Activated T-helper 9 cell treated with anti-CD3 and anti-CD28 coated beads, Interleukin-2, amount 50 U/mL, for 16 hours (primary cell): Measurements from ENCODE around the gene AGMO.

ENCODE experiments used
- DNase-seq: peaks from one replicate; pipeline ENCODE4 v3.0.0-alpha.2; 2020; ENCODE audit warnings: low read depth

Gene AGMO

DNA sequence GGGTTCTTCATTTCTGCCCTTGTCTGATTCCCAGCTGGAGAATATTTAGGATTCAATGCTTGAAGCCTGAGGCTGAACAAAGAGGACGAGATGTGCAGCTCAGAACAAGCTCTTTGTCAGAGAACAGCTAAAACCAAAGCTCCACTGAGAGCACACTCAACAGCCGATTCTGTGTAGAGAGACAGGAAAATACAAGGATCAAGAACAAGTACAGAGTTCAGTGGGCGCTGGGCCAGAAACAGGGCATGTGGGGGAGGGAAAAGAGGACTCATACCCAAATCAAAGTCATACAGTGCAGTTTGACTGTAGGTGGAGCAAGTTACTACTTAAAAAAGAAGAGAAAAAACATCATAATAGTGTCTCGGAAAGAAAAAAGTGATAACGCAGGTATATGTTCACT is at the start of gene AGMO:
AGMO (minus strand) TSS at position 181 of the 400 bp plus-strand sequence.
- DNase-seq, result no peak

DNA sequence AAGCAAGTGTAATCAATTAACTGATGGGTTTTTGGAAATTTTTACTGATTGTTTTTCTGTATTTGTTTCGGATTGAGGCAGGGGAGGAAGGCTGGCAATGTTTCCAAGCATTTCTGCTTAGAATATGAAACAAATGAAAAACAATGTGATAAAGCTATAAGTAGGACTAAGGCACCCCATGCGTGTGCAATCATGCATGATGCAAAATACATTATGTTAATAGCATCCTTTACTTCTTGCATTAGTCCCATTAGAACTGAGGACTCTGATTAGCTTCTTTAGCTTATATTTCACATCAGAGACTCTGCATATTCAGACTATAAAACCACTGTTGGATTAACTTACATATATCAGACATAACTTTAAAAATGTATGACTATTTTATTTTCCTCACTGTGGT is 48.7 kb upstream of the AGMO start:
- DNase-seq, result no peak

DNA sequence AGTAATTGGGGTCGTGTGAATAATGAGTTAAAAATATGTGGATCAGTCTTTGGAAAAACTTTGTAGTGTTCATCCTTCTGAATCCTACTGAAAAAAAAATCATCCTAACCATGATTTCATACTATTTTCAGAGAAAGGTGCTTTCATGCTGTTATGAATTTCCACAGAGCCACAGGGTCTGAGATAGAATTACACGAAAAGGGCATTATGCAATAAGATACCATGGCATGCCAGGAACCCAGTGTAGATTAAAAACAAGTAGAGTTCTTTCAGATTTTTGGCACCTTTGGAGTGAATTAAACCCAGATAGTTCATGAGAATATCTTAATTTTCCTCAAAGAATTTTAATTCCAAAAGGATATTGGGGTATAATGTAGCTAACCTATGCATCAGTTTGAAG is 47.5 kb upstream of the AGMO start:
- DNase-seq, result no peak

DNA sequence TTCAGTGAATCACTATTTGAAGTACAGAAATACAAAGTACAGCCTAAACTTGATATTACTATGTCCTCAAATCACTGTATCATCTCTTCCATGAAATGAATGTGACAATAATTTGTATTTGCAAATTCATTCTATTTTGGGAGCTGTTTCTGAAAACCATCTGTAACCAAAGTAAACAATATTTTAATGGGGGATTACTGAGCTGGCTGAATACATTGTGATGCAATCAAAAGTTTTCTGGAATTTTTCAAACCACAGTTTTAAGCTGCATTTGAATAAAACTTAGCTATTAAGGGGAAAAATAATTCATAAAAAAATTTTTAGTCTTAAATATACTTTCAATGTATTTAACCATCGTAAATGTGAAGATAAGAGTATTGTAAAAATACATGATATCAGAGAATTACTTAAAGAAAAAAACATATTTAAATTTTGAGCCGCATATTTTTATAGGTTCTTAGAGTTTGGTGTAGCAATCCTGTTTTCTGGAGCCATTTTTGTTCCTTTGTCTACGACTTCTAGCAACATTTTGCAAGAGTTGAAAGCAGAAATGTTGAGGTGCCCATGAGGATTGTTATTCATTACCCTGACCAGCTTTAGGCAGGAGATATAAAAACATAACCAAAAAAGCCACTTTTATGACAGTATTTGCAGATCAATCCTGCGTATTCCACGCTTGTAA is 45.9 kb upstream of the AGMO start:
- DNase-seq, result no peak

DNA sequence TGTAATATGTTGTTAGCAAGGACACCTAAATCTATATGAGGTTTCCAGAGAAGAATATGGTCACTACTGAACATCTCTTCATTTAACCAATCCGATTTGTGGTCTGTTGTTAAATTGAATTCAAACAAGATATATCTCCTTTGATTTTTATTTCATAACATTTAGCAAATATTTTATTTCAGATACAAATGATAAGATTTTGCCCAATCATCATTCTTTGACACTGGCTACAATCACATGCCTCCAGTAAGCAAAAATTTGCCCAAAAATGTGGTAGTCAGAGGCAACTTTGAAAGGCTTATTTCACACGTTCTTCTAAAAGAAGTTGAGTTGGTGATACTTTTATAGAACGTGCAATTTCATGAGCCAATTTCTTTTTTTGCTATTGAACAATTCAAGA is 44.7 kb upstream of the AGMO start:
- no peak for DNase-seq

DNA sequence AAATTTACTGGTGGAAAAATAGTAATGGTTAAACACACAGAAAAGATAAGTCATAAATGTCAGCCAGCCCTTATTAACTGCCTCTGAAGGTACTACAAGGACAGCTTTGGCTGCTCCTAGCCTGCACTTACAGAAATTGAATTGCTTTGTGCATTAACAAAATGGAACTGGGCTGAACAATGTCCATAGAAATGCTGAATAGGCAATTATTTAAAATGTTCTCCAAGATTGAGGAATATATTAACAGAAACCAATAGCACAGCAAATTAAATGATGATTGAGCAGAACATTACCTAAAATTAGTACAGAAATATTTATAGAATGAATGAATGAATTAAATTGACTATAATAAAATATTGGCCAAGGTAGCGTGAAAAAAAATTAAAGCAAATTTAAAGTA is 42.4 kb upstream of the AGMO start:
- no peak for DNase-seq

DNA sequence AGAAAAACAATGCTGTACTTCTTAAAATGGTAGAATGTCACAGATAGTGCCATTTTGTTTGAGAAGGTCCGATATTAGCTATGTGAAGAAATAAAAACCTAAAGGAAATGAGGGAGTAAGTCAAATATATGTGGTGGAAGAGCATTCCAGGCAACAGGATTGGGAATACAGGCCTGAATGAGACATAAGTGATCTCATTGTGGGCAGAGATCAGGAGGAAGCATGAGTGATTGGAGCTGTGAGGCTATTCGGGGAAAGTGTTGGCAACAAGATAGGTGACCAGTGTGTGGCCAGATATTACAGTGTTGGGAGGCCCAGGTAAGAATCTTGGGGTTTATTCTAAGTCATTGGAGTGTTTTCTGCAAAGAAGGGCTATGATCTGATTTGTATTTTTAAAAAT is 41.3 kb upstream of the AGMO start:
- DNase-seq, result no peak

DNA sequence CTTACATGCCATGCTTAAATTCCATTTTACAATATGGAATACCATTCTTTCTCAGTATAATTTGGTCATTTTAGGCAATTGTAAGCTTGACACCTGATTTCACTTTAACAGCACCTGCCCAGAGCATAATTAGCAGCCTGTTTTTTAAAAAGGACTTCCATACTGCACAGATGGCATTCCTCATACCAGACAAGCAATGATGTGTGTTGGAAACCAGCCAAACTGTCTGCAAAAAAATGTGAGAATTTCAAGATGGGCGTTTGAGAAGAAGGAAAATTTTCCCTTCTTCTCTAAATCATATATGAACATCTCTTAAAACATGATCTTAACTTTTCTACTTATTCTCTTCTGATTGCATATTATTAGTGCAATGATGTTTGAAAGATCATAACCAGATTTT is 40.4 kb upstream of the AGMO start:
- DNase-seq, result no peak

DNA sequence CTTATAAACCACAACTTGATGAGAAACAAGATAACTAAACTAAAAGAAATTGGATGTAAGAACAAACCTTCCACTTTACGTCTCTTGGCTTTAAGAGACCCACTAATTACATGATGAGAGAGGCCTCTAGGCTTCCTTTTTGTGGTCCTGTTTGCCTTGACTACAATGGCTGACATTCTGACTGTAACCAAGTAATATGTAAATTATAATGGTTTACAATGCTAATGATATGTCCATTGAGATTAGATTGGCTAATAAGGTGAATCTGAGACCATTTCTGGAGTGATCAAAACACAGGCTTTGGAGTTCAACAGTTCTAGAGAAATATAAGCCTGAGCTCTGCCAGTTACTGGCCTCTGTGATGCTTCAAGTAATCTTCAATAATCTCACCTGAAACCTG is 39.4 kb upstream of the AGMO start:
- DNase-seq, result no peak

DNA sequence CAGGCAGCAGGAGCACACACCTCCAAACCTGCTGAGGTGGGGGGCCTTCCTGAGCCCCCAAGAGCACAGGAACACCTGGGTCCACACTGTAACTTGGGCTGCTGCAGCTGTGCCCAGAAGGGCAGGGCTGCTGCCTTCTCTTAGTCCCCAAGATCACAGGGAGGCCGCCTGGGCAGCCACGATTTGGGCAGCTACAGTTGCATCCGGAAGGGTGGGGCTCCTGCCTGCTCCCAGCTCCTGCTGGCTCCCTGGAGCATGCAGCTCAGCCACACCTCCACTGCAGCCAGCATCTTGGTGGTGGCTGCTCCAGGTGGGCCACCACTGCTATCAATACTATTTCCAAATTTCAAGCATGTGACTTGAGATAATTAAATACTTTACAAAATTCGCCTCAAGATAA is 38.5 kb upstream of the AGMO start:
- no peak for DNase-seq

DNA sequence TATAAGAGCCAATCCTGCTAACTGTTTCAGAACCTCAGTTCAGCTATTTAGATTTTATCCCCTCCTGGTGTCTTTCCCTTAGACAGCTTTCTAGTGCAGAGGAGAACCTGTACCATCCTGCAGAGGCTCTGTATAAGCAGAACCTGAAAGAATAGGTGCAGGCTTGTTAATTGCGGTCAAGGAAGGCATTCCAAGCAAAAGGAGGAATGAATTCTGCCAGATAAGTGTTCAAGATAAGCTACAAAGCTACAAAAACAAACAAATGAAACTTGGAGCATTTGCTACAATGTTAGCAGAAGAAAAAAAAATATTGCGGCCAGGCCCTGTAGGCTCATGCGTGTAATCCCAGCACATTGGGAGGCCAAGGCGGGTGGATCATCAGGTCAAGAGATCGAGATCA is 32.6 kb upstream of the AGMO start:
- DNase-seq, result no peak

DNA sequence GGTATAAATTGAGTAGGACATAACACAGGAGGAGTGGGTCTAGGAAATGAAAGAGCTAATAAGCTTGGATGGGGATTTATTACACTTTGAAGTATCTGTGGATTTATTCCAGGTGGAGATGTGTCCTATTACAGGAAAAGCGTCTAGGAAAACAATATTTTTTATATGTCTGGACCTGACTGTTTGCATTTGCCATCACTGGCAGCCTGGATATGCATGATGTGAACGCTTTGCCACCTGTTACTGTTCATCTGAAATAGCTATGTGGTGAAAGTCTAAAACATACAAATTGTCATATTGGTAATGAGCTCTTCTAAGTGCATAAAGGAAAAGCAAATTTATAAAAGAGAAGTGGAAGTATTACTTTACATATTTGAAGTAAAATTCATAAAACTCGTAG is 31.6 kb upstream of the AGMO start:
- no peak for DNase-seq

DNA sequence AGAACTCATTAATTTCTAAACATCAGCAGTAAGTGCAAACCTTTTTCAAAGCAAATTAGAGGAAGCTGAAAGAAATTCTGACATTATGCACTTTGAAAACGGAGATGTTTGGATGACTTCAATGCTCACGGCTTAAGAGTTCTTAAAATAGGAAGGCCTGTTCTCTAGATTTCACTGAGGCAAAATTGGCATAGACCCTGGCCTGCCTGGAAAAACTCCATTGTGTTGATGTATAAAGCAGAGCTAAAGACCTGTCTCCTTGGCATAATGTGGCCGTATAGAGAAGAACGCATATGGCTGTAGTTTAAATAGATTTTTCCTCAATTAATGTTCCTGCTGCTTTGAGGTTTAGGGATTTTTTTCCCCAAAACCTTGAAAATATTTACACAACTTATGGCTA is 24.5 kb upstream of the AGMO start:
- no peak for DNase-seq

DNA sequence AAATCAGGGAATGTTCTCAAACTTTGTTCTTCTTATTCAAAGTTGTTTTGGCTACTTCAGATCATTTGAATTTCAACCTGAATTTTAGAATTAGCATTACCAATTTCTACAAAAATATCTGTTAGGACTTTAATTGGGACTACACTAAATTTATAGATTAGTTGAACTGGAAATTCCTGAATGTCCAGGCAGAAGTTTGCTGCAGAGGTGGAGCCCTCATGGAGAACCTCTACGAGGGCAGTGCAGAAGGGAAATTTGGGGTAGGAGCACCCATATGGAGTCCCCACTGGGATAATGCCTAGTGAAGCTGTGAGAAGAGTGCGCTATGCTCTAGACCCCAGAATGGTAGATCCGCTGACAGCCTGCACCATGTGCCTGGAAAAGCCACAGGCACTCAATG is 22.8 kb upstream of the AGMO start:
- DNase-seq, result no peak

DNA sequence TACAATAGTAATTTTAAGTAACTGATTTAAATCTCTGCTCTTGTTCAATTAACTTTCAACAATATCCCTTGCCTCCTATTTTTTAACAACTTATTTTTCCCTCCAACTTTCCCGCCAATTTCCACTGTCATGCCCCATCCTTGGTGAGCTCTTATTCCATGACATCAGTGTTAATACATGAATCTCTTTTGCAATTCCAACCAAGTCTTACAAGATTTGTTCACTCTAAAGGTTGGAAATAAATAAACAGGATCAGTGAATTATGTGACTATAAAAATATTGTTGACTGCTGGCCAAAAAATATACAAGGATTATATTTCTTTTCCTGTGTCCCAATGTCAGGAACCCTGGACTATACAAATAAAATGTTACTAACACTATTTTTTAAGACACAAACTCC is 21.0 kb upstream of the AGMO start:
- no peak for DNase-seq

DNA sequence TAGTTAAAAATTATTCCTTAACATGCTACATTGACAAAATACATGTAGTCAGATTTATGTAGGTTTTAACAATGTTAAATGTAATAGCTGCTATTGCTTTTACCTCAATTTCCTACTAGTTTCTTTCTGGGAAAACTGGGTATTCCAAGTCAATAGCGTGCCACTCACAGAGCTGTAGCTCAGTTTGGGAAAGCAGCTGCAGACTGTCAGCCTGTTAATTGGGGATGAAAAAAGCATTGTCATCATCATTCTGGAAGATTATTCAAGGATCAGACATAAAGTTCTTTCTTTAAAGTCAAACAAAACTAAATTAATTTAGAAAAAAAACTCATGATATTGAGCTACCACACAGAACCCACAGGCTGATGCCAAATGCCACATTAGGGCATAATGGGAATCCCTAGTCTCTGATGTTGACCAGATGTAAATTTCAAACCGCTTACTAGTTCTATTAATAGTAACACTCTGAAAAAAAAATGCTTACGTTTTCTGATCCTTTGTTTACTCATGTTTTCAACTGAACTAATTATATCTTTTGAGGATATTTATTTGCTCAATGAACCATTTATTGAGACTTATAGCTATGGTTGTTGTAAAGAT is 19.6 kb upstream of the AGMO start:
- DNase-seq, result no peak

DNA sequence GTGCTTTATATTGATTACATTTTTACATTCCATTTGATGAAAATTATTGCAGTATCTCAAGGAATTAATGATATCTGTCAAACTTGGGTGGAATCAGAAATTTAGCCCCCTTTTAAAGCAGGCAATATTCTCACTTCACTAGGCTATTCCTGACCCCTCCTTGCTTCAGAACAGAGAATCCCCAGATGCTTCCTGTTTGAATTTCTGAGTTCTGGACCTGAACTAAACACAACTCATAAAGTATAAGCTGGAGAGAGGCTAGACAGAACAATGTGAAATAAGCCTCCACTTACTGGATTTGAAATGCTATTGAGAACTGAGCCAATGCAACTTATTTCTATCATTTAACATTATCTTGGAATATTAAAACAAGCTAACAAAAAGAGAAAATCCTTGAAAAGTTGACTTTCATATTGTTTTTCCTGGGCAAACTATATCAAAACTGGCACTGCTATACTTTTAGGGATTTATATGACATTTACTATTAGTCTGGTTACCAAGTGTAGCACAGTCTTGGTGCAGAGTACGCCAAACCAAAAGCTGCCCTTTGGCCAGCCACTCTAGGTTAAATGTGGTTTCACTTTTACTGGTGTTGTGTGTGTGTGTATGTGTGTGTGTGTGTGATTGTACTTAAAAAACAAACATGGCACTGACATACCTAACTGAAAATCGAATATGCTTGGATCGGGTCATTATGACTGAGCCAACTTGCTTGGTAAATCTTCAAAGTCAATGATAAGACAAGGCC is 19.0 kb upstream of the AGMO start:
- DNase-seq, result no peak

DNA sequence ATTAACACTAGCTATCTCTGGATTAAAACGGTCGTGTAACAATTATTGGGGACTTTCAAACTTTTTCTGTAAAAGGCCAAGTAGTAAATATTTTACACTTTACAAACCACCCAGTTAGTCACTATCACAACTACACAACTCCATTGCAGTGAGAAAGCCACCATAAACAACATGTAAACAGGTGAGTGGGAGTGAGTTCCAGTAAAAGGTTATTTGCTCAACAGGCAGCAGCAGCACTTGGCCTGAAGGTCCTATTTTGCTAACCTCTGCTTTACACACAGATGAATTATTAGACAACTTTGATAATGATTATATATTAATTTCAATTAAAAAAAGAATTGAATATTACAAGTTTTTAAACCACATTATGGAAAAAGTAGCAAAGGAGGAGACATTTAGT is 15.8 kb upstream of the AGMO start:
- no peak for DNase-seq

DNA sequence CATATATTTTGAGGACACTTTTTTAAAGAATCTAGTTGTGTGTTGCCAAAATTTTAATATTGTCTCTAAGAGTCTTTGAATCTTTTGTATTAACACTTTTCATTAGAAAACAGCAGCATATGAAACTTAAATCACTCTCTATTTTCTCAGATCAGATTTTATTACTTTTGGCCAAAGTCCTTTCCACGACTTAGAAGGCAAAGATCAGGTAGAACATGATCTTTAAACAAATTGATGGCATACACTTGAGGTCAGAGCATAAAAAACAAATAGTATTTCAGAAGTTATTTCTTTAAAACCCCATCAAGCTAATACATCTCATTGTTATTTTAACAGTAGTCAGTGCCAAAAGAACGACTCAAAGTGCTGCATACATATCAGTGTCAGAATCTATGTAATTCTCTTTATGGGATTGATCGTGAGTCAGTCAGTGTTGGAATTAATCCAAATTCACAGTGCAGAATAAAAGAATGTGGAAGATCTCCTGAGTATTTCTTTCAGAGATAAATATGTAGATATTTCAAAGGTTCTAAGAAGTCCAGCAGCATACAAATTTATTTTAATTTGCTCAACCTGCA is 9.6 kb upstream of the AGMO start:
- DNase-seq, result no peak

DNA sequence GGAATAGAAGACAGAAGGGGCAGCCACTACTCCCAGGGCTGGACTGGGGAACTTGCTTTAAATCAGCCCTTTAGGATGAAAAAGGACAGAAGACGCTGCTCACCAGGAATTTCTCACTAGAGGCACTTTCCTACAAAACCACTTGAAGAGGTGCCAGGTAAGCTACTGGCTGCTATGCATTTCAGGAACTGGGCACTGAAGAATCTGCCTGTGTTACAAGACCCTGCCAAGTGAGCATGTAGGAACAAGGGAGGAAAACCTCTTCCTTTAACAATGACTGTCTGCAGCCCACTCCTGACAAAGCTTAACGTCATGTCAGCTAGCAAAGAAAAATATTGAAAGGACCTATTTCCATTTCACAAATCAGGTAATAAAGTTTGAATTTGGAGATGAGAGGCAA is 5.8 kb upstream of the AGMO start:
- DNase-seq, result no peak

DNA sequence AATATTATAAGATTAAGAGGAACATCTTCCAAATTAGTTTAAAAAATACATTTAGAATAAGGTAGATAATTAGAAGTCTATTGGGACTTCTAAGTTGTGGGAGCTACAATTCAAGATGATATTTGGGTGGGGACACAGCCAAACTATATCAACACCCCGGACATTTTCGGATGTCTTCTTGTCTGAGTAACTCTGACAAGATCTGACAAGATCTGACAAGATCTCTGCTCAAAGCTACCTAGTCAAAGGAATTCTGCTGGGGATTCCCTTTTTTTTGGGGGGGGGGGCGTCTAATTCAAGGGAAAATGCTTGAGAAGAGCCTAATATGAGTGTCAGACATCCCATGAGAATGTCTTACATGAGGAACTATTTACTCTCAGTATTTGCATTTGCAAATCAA is 5.2 kb upstream of the AGMO start:
- DNase-seq, result no peak

DNA sequence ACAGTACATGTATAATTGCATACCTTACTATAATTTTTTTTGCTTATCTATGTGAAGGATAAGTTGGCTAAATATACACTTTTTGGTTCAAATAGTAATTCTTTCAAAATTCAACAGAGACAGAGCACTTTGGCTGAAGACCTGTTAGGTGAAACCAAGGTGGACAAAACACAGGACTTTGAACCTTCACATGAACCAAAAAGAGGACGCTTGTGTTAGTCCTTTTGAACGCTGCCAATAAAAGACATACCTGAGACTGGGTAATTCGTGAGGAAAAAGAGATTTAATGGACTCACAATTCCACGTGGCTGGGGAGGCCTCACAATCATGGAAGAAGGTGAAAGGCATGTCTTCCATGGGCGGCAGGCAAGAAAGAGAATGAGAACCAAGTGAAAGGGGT is 4.7 kb upstream of the AGMO start:
- no peak for DNase-seq

DNA sequence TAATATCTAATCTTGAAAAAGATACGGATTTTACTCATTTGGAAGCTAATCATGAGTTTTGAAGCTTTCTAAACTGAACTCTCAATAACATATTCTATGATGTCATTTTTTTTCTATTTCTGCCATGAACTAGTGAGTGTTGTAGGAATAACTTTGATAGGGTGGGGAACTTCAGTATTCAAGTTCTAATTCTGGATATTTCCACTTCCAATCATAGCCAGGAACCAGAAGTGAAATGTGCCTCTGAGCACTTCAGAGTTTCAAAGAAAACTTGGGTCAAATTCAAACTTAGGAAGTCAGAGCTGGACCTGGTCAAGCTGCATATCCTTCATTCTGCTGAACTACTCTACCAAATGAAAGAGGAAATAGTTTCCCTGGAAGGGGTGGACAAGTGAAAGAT is 847 bp downstream of the AGMO start:
- DNase-seq, result no peak
